PC-9 (cell line): Measurements from ENCODE around the gene EPHB1. TPM values are rescaled to one million over a fixed set of nuclear protein-coding genes. Genes with fewer than 3 reads are reported as not detected.

Experiments
- BruUV-seq: library from RNA; stranded (reverse); fragments of 400-500 nt; replicated peaks from 2 replicates; lab custom pipeline; 2021; lab: Mats Ljungman, UMichigan
- CTCF ChIA-PET: fragments of 300-600 bp; sonication (Branson Sonifier 250); formaldehyde crosslinking; loops from one replicate; lab custom pipeline; 2022; ENCODE audit warnings: antibody characterized with exemption; lab: Charles Lee
- POLR2A ChIA-PET: fragments of 300-600 bp; sonication (Branson Sonifier 250); formaldehyde crosslinking; loops from one replicate; lab custom pipeline; 2022; ENCODE audit warnings: antibody characterized with exemption; ENCODE audit not compliant: unreplicated experiment; lab: Charles Lee
- DNase-seq, 2 experiments: peaks; one replicate each; pipeline versions ENCODE4 v3.0.0 to v3.0.0-alpha.2; 2015 to 2022; ENCODE audit warnings: mixed read lengths in 1 of 2
- H2AFZ ChIP-seq: fragments of 200-600 bp; sonication (generic); 2 replicates; pipeline ENCODE4 v1.8.1; 2017; ENCODE audit warnings: antibody characterized with exemption
- H3F3A ChIP-seq: fragments of 200-600 bp; sonication (generic); 2 replicates; pipeline ENCODE4 v1.8.1; 2017; ENCODE audit warnings: antibody characterized with exemption, mild to moderate bottlenecking, low read depth; ENCODE audit not compliant: insufficient read depth
- H3K27ac ChIP-seq: fragments of 200-600 bp; sonication (generic); 2 replicates; pipeline ENCODE4 v1.6.1; 2016; ENCODE audit warnings: mixed run types
- H3K27me3 ChIP-seq: fragments of 200-600 bp; sonication (generic); 2 replicates; pipeline ENCODE4 v1.6.1; 2016; ENCODE audit warnings: low read depth, mixed run types; ENCODE audit not compliant: insufficient read depth
- H3K36me3 ChIP-seq: fragments of 200-600 bp; sonication (generic); 2 replicates; pipeline ENCODE4 v1.6.1; 2016; ENCODE audit warnings: low read depth, mixed run types
- H3K4me1 ChIP-seq: fragments of 200-600 bp; sonication (generic); replicated peaks from 2 replicates; pipeline ENCODE4 v1.6.1; 2016; ENCODE audit warnings: mixed run types; ENCODE audit not compliant: insufficient read depth
- H3K4me2 ChIP-seq: fragments of 200-600 bp; sonication (generic); 2 replicates; pipeline ENCODE4 v1.6.1; 2017; ENCODE audit warnings: mixed run types
- H3K4me3 ChIP-seq: fragments of 200-600 bp; sonication (generic); 2 replicates; pipeline ENCODE4 v1.6.1; 2016; ENCODE audit warnings: mixed run types
- H3K79me2 ChIP-seq: fragments of 200-600 bp; sonication (generic); 2 replicates; pipeline ENCODE4 v1.6.1; 2017; ENCODE audit warnings: low read depth, mixed run types
- H3K9me2 ChIP-seq: fragments of 200-600 bp; sonication (generic); 2 replicates; pipeline ENCODE4 v1.8.1; 2017; ENCODE audit warnings: mild to moderate bottlenecking; ENCODE audit not compliant: insufficient read depth
- H3K9me3 ChIP-seq: fragments of 200-600 bp; sonication (generic); 2 replicates; pipeline ENCODE4 v1.8.1; 2016; ENCODE audit warnings: low read depth; ENCODE audit not compliant: insufficient read depth
- H4K20me1 ChIP-seq: fragments of 200-600 bp; sonication (generic); 2 replicates; pipeline ENCODE4 v1.8.1; 2017; ENCODE audit not compliant: insufficient read depth
- EZH2 ChIP-seq: fragments of 200-600 bp; sonication (generic); IDR thresholded peaks from 2 replicates; pipeline ENCODE4 v1.8.0; 2017; ENCODE audit warnings: antibody characterized with exemption, low read depth
- intact Hi-C: fragments of 100-400 bp; cut with micrococcal nuclease; formaldehyde crosslinking; loops from one replicate; pipeline ENCODE4 v1.10.0; 2022; ENCODE audit not compliant: unreplicated experiment
- total RNA-seq: library from RNA; stranded (reverse); gene quantifications from 2 replicates; pipeline ENCODE4 v1.2.3, GENCODE V29; 2021
- TF ChIP-seq, protein P1 (sequence below): fragments of 200-600 bp; sonication (generic); conservative IDR thresholded peaks from 2 replicates; pipeline ENCODE4 v1.6.1; 2017; ENCODE audit warnings: mixed run types, antibody characterized with exemption, mild to moderate bottlenecking, moderate library complexity

The EPHB1 gene
- total RNA-seq, 1 experiment from 2014 or later: 0.15 TPM

DNA sequence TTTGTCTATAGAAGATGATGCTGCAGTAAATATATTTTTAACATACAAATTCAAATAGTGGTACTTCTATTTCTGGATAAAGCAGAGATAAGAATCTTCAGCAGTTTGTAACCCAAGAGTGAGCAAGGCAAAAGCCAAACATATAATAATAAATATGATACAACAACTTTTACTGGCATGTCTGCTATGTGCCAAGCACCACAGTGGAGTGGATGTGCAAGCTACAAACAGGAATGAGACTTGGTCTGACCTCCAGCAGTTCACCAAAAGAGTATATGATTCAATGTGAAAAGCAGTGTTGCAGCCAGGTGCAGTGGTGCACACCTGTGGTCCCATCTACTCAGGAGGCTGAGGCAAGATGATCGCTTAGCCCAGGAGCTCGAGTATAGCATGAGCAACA is 395.6 kb downstream of the EPHB1 start:
- Histone ChIP-seq H3K4me1 (no peaks in the 10 kb centered on the region), H3K36me3 (no peaks in the 10 kb centered on the region), H3K9me2 (no peaks in the 10 kb centered on the region), H3K27ac (no peak overlapping the region), H3F3A (no peaks in the 10 kb centered on the region), H2AFZ (no peak overlapping the region), H3K4me2 (no peak overlapping the region), H4K20me1 (no peaks in the 10 kb centered on the region), H3K9me3 (no peaks in the 10 kb centered on the region), H3K4me3 (no peak overlapping the region), H3K27me3 (no peaks in the 10 kb centered on the region), H3K79me2 (no peaks in the 10 kb centered on the region)
- ChIA-PET POLR2A (no interaction called here), CTCF (no interaction called here)
- TF ChIP-seq, protein P1, sequence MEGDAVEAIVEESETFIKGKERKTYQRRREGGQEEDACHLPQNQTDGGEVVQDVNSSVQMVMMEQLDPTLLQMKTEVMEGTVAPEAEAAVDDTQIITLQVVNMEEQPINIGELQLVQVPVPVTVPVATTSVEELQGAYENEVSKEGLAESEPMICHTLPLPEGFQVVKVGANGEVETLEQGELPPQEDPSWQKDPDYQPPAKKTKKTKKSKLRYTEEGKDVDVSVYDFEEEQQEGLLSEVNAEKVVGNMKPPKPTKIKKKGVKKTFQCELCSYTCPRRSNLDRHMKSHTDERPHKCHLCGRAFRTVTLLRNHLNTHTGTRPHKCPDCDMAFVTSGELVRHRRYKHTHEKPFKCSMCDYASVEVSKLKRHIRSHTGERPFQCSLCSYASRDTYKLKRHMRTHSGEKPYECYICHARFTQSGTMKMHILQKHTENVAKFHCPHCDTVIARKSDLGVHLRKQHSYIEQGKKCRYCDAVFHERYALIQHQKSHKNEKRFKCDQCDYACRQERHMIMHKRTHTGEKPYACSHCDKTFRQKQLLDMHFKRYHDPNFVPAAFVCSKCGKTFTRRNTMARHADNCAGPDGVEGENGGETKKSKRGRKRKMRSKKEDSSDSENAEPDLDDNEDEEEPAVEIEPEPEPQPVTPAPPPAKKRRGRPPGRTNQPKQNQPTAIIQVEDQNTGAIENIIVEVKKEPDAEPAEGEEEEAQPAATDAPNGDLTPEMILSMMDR: no peak
- BruUV-seq: no TSS peak
- no peak for DNase-seq
- intact Hi-C loops: no loop called here

DNA sequence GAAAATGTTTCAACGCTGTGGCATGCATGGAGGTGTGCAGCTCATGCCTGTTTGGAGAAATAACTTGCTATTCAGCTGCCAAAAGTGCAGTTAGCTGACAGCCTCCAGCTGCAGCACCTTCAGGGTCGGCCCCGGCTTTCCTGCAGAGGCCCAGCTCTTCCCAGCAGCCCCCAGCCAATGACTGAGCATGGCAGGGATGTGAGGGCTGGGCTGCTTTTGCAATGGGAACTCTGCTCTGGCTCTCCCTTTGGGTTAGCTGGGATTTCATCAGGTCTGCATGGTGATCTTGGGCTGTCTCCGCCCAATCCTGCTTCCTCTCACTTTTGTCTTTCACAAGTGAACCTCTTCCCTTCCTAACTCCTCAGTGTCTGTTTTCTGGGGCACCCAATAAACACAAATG is 396.6 kb downstream of the EPHB1 start:
- Histone ChIP-seq H3K4me3 (no peak overlapping the region), H3K9me2 (no peaks in the 10 kb centered on the region), H3F3A (no peaks in the 10 kb centered on the region), H4K20me1 (no peaks in the 10 kb centered on the region), H3K79me2 (no peaks in the 10 kb centered on the region), H3K36me3 (no peaks in the 10 kb centered on the region), H3K4me1 (no peaks in the 10 kb centered on the region), H3K27ac (no peak overlapping the region), H3K9me3 (no peaks in the 10 kb centered on the region), H3K4me2 (no peak overlapping the region), H3K27me3 (no peaks in the 10 kb centered on the region), H2AFZ (no peak overlapping the region)
- CTCF ChIA-PET: no interaction called here
- DNase-seq: no peak
- no TSS peak for BruUV-seq
- TF ChIP-seq EZH2: no peak
- POLR2A ChIA-PET: no interaction called here
- intact Hi-C loops: no loop called here

GRCh38 chr3:135192929-135193328 is 397.9 kb downstream of the EPHB1 start:
- Histone ChIP-seq H3K79me2 (no peaks in the 10 kb centered on the region), H2AFZ (no peak overlapping the region), H3K4me3 (no peak overlapping the region), H3F3A (no peaks in the 10 kb centered on the region), H3K4me2 (no peak overlapping the region), H3K4me1 (no peaks in the 10 kb centered on the region), H3K27me3 (no peaks in the 10 kb centered on the region), H3K27ac (no peak overlapping the region), H3K9me3 (no peaks in the 10 kb centered on the region), H3K9me2 (no peaks in the 10 kb centered on the region), H4K20me1 (no peaks in the 10 kb centered on the region), H3K36me3 (no peaks in the 10 kb centered on the region)
- DNase-seq: no peak
- CTCF ChIA-PET: no interaction called here
- POLR2A ChIA-PET: no interaction called here
- no TSS peak for BruUV-seq
- TF ChIP-seq, protein P1: no peak
- TF ChIP-seq EZH2: no peak
- intact Hi-C loops: no loop called here

GRCh38 chr3:135197246-135197645 is 402.2 kb downstream of the EPHB1 start:
- Histone ChIP-seq H3K27ac (no peak overlapping the region), H3K4me3 (no peak overlapping the region), H4K20me1 (no peaks in the 10 kb centered on the region), H3K9me3 (no peaks in the 10 kb centered on the region), H3K4me2 (no peak overlapping the region), H3K9me2 (no peaks in the 10 kb centered on the region), H3K79me2 (no peaks in the 10 kb centered on the region), H3K36me3 (no peaks in the 10 kb centered on the region), H3K27me3 (no peaks in the 10 kb centered on the region), H3F3A (no peaks in the 10 kb centered on the region), H3K4me1 (no peaks in the 10 kb centered on the region), H2AFZ (no peak overlapping the region)
- ChIA-PET CTCF (no interaction called here), POLR2A (no interaction called here)
- BruUV-seq: no TSS peak
- TF ChIP-seq, protein P1: no peak
- TF ChIP-seq EZH2: no peak
- intact Hi-C loops: no loop called here
- DNase-seq: no peak
